SK-N-SH (cell line): ENCODE data around the gene CIP2A.

ENCODE experiments used
- CHD2 ChIP-seq: fragments of 150-350 bp; IDR thresholded peaks from 2 replicates; pipeline ENCODE4 v1.6.1; 2018; ENCODE audit warnings: low read length; ENCODE audit not compliant: partially characterized antibody
- CTCF ChIP-seq: fragments of 200-600 bp; sonication (generic); IDR thresholded peaks from 2 replicates; pipeline ENCODE4 v1.6.1; 2017; ENCODE audit warnings: antibody characterized with exemption, mild to moderate bottlenecking, moderate library complexity
- FOXM1 ChIP-seq: IDR thresholded peaks from 2 replicates; pipeline ENCODE4 v1.4.0; 2012; ENCODE audit warnings: low read depth, mild to moderate bottlenecking
- GABPA ChIP-seq: IDR thresholded peaks from 2 replicates; pipeline ENCODE4 v1.4.0; 2012; ENCODE audit warnings: low read depth, mild to moderate bottlenecking
- JUND ChIP-seq: IDR thresholded peaks from 2 replicates; pipeline ENCODE4 v1.4.0; 2012
- MAX ChIP-seq: IDR thresholded peaks from 2 replicates; pipeline ENCODE4 v1.4.0; 2012; ENCODE audit warnings: low read depth

DNA sequence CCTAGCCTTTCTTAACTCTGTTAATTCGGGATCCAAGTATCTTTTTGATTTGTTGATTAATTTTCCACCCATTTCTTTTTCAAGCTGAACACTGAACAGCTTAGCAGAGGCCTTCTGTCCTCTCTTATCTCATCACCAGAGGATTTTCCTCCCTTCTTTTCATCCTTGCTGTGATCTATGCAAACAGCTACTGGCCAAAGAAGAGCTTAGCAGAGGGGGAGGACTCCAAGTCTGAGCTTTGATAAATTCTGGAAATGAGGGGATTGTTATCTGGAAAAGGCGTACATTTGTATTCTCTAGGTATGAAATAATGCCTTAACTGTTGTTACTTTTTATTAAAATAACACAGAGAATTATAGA is 13.7 kb upstream of the CIP2A start:
- TF ChIP-seq MAX = no peak
- TF ChIP-seq GABPA = no peak
- no peak for TF ChIP-seq CTCF
- TF ChIP-seq CHD2 = no peak
- no peak for TF ChIP-seq FOXM1
- TF ChIP-seq JUND = no peak
